ENCODE results near the gene RNASE12.

RNASE12 gene

GRCh38 chr14:20613094-20614037, 22.2 kb upstream of the RNASE12 start:
- DNase-seq (ENCODE audit: extremely low read depth, low read depth), result peak; percentile 93
- peak overlapping the region; percentile 58 for H3K4me3 ChIP-seq (replicated peaks; ENCODE audit: low read depth, low read length)
- TF ChIP-seq CTCF (IDR thresholded peaks at IDR 0.05; ENCODE audit: low read depth, low read length, missing control alignments), result peak; percentile 70

- no peak for DNase-seq (ENCODE audit: extremely low read depth, low read depth)
- no peak for TF ChIP-seq CTCF (IDR thresholded peaks at IDR 0.05; ENCODE audit: low read depth, low read length, missing control alignments)
- H3K4me3 ChIP-seq (replicated peaks; ENCODE audit: low read depth, low read length), result no peak overlapping the region
Measured at GRCh38 chr14:20612403-20612802, 21.2 kb upstream of the RNASE12 start.

GRCh38 chr14:20611277-20611676, 20.1 kb upstream of the RNASE12 start:
- DNase-seq (ENCODE audit: extremely low read depth, low read depth), result no peak
- H3K4me3 ChIP-seq (replicated peaks; ENCODE audit: low read depth, low read length), result no peak overlapping the region
- no peak for TF ChIP-seq CTCF (IDR thresholded peaks at IDR 0.05; ENCODE audit: low read depth, low read length, missing control alignments)

GRCh38 chr14:20610002-20610765, 19.0 kb upstream of the RNASE12 start:
- peak overlapping the region; percentile 82 for H3K4me3 ChIP-seq (replicated peaks; ENCODE audit: low read depth, low read length)
- TF ChIP-seq CTCF (IDR thresholded peaks at IDR 0.05; ENCODE audit: low read depth, low read length, missing control alignments), result no peak
- DNase-seq (ENCODE audit: extremely low read depth, low read depth), result peak; percentile 67

GRCh38 chr14:20609215-20610001, 18.2 kb upstream of the RNASE12 start:
- H3K4me3 ChIP-seq (replicated peaks; ENCODE audit: low read depth, low read length), result peak overlapping the region; percentile 82
- TF ChIP-seq CTCF (IDR thresholded peaks at IDR 0.05; ENCODE audit: low read depth, low read length, missing control alignments), result peak; percentile 84
- DNase-seq (ENCODE audit: extremely low read depth, low read depth), result peak; percentile 84

GRCh38 chr14:20608383-20609110, 17.4 kb upstream of the RNASE12 start:
- no peak for DNase-seq (ENCODE audit: extremely low read depth, low read depth)
- no peak for TF ChIP-seq CTCF (IDR thresholded peaks at IDR 0.05; ENCODE audit: low read depth, low read length, missing control alignments)
- H3K4me3 ChIP-seq (replicated peaks; ENCODE audit: low read depth, low read length), result no peak overlapping the region
